Spleen (tissue), 11 donors: ENCODE results near the gene GABRG3. TPM values are rescaled to one million over a fixed set of nuclear protein-coding genes. Genes with fewer than 3 reads are reported as not detected.

Experiments
- DNase-seq: peaks from one replicate; pipeline ENCODE4 v3.0.0-alpha.2; 2020
- H3K27ac ChIP-seq, 8 donors: fragments of 200-600 bp; sonication (generic) in 7 of 8; 1 replicate in 4 of 8; 2 replicates in 4 of 8; pipeline versions ENCODE4 v1.5.0 to v1.8.0; 2016 to 2021; ENCODE audit warnings: inconsistent platforms in 4 of 8, mild to moderate bottlenecking in 4 of 8, moderate library complexity in 1 of 8
- H3K27me3 ChIP-seq, 7 donors: fragments of 200-600 bp; sonication (generic) in 6 of 7; replicated peaks in 1 of 7; 1 replicate in 4 of 7; 2 replicates in 3 of 7; pipeline versions ENCODE4 v1.5.0 to v1.8.0; 2016 to 2021; ENCODE audit warnings: inconsistent platforms in 3 of 7, mild to moderate bottlenecking in 1 of 7
- H3K36me3 ChIP-seq, 6 donors: fragments of 200-600 bp; sonication (generic) in 5 of 6; 1 replicate in 4 of 6; 2 replicates in 2 of 6; pipeline versions ENCODE4 v1.5.0 to v1.8.0; 2016 to 2021; ENCODE audit warnings: inconsistent platforms in 2 of 6
- H3K4me1 ChIP-seq, 6 donors: fragments of 200-600 bp; sonication (generic) in 5 of 6; 1 replicate in 3 of 6; 2 replicates in 3 of 6; pipeline versions ENCODE4 v1.5.0 to v1.8.0; 2016 to 2021; ENCODE audit warnings: inconsistent platforms in 3 of 6
- H3K4me3 ChIP-seq, 8 donors: fragments of 200-600 bp; sonication (generic) in 7 of 8; 1 replicate in 4 of 8; 2 replicates in 4 of 8; pipeline versions ENCODE4 v1.5.0 to v1.8.0; 2016 to 2021; ENCODE audit warnings: inconsistent platforms in 4 of 8, mild to moderate bottlenecking in 4 of 8, moderate library complexity in 2 of 8
- H3K9me3 ChIP-seq, 8 donors: fragments of 200-600 bp; sonication (generic) in 7 of 8; 1 replicate in 4 of 8; 2 replicates in 4 of 8; pipeline versions ENCODE4 v1.5.0 to v1.8.0; 2016 to 2021; ENCODE audit warnings: inconsistent platforms in 4 of 8
- POLR2A ChIP-seq, 3 donors: fragments of 450-650 bp; IDR thresholded peaks; one replicate each; pipeline ENCODE4 v1.5.1; 2017; ENCODE audit warnings: antibody characterized with exemption in 3 of 3, mild to moderate bottlenecking in 1 of 3
- POLR2AphosphoS5 ChIP-seq, 3 donors: sonication (generic); formaldehyde crosslinking; IDR thresholded peaks; one replicate each; pipeline ENCODE4 v1.5.1; 2017; ENCODE audit warnings: antibody characterized with exemption in 3 of 3
- WGBS, 5 donors: extraction: QIAGEN DNeasy Blood & Tissue Kit in 3 of 5; methylation state at CpG; one replicate each; pipeline versions ENCODE4 v1.1.5 to v1.1.7; 2013 to 2018; 5-methylcytosine and 5-hydroxymethylcytosine counted together
- intact Hi-C: fragments of 100-400 bp; cut with DNase I; formaldehyde crosslinking; loops from one replicate; pipeline ENCODE4 v1.15.0; 2023; ENCODE audit warnings: low total_unique reads
- polyA plus RNA-seq, 3 donors: library from polyadenylated mRNA; stranded (reverse); fragments of 200-250 nt; gene quantifications; one replicate each; pipeline ENCODE4 v1.2.1, GENCODE V29; 2013
- total RNA-seq, 7 donors: library from RNA; depleted of rRNA in 3 of 7; stranded (reverse); fragments of >200 nt in 3 of 7; fragmentation: NEBNext Ultra II Directional in 4 of 7; extraction: Animal tissue kit (Norgen Biotek cat#: 25700) in 4 of 7; gene quantifications; one replicate each; pipeline versions ENCODE4 v1.1.0 to v1.2.1, GENCODE V29; 2016 to 2021
- TF ChIP-seq, protein P1 (sequence below), 11 experiments: fragments of 200-600 bp in 7 of 11; fragments of 450-650 bp in 4 of 11; sonication (generic) in 4 of 11; IDR thresholded peaks in 8 of 11; conservative IDR thresholded peaks in 3 of 11; 1 replicate in 7 of 11; 2 replicates in 4 of 11; pipeline versions ENCODE4 v1.4.0 to v1.8.0; 2016 to 2021; ENCODE audit warnings: antibody characterized with exemption in 11 of 11, inconsistent platforms in 4 of 11, mild to moderate bottlenecking in 1 of 11
- donor health status: healthy with polysubstance abuse.
- donor health status: DM: no; HTN: no; CAD: no; lungs with moderate emphysema.
- donor health status: DM: no; HTN: no; CAD: no.
- donor health status: Bipolar disorder and iron deficiency.
- donor health status: healthy.
- donor health status: DM: no; HTN: no; CAD: no.
- donor health status: DM: yes; HTN: yes; CAD: no.

Gene GABRG3
- total and polyA plus RNA-seq, 10 donors = 0.14 to 19.6 (median 1.6) TPM

GRCh38 chr15:27111323-27111722 is 140.3 kb downstream of the GABRG3 start:
- H3K36me3 ChIP-seq = no peaks in the 10 kb centered on the region
- 94 to 98% (median 95%) methylated on average over 4 of the region's 4 CpGs for WGBS, 5 donors
- TF ChIP-seq POLR2AphosphoS5 (IDR thresholded peaks at IDR 0.05) = no peak
- TF ChIP-seq, protein P1, sequence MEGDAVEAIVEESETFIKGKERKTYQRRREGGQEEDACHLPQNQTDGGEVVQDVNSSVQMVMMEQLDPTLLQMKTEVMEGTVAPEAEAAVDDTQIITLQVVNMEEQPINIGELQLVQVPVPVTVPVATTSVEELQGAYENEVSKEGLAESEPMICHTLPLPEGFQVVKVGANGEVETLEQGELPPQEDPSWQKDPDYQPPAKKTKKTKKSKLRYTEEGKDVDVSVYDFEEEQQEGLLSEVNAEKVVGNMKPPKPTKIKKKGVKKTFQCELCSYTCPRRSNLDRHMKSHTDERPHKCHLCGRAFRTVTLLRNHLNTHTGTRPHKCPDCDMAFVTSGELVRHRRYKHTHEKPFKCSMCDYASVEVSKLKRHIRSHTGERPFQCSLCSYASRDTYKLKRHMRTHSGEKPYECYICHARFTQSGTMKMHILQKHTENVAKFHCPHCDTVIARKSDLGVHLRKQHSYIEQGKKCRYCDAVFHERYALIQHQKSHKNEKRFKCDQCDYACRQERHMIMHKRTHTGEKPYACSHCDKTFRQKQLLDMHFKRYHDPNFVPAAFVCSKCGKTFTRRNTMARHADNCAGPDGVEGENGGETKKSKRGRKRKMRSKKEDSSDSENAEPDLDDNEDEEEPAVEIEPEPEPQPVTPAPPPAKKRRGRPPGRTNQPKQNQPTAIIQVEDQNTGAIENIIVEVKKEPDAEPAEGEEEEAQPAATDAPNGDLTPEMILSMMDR (IDR thresholded peaks at IDR 0.05 in 8 of 11, conservative IDR thresholded peaks at IDR 0.05 in 3 of 11) = no peak
- no peak for TF ChIP-seq POLR2A (IDR thresholded peaks at IDR 0.05)

GRCh38 chr15:27114473-27114872 is 143.5 kb downstream of the GABRG3 start:
- H3K9me3 ChIP-seq = peaks cover 0 to 10% (median 0%) of the 10 kb centered on the region in 8 donors
- intact Hi-C loops = loop anchor here (10.0 kb wide), 1 partner anchor 60 kb away; no protein-coding TSS in a partner anchor
- H3K4me1 ChIP-seq = peaks cover 0 to 5% (median 0%) of the 10 kb centered on the region in 6 donors
- WGBS, 5 donors = 84 to 100% (median 94%) methylated on average over 1 of the region's 1 CpG
- peaks cover 0 to 5% (median 0%) of the 10 kb centered on the region in 7 donors for H3K27me3 ChIP-seq
- no peak for DNase-seq
- H3K36me3 ChIP-seq = no peaks in the 10 kb centered on the region
- H3K27ac ChIP-seq = no peak overlapping the region
- H3K4me3 ChIP-seq = no peak overlapping the region
- TF ChIP-seq POLR2AphosphoS5 (IDR thresholded peaks at IDR 0.05) = no peak
- TF ChIP-seq POLR2A (IDR thresholded peaks at IDR 0.05) = no peak

More at GRCh38 chr15:27111323-27111722, 140.3 kb downstream of the GABRG3 start:
- H3K4me3 ChIP-seq = no peak overlapping the region
- H3K4me1 ChIP-seq = no peaks in the 10 kb centered on the region
- no peak for DNase-seq
- intact Hi-C loops = loop anchor here (10.0 kb wide), 1 partner anchor 63 kb away; no protein-coding TSS in a partner anchor
- H3K27ac ChIP-seq = no peak overlapping the region
- peaks cover 0 to 5% (median 0%) of the 10 kb centered on the region in 7 donors for H3K27me3 ChIP-seq
- H3K9me3 ChIP-seq = peaks cover 0 to 10% (median 0%) of the 10 kb centered on the region in 8 donors

GRCh38 chr15:27119695-27120266 is 148.8 kb downstream of the GABRG3 start:
- no peak for DNase-seq
- Histone ChIP-seq H3K4me1 (peaks cover 0 to 5% (median 0%) of the 10 kb centered on the region in 6 donors), H3K27ac (no peak overlapping the region), H3K36me3 (no peaks in the 10 kb centered on the region), H3K27me3 (peaks cover 0 to 12% (median 0%) of the 10 kb centered on the region in 7 donors), H3K4me3 (no peak overlapping the region), H3K9me3 (peaks cover 0 to 24% (median 0%) of the 10 kb centered on the region in 8 donors)
- 55 to 71% (median 57%) methylated on average over 5 of the region's 5 CpGs for WGBS, 5 donors
- intact Hi-C loops = loop anchor here (10.0 kb wide), 1 partner anchor 55 kb away; no protein-coding TSS in a partner anchor
- TF ChIP-seq POLR2AphosphoS5 (IDR thresholded peaks at IDR 0.05) (no peak), POLR2A (IDR thresholded peaks at IDR 0.05) (no peak)
- TF ChIP-seq, protein P1 (IDR thresholded peaks at IDR 0.05 in 8 of 11, conservative IDR thresholded peaks at IDR 0.05 in 3 of 11) = no peak

DNA sequence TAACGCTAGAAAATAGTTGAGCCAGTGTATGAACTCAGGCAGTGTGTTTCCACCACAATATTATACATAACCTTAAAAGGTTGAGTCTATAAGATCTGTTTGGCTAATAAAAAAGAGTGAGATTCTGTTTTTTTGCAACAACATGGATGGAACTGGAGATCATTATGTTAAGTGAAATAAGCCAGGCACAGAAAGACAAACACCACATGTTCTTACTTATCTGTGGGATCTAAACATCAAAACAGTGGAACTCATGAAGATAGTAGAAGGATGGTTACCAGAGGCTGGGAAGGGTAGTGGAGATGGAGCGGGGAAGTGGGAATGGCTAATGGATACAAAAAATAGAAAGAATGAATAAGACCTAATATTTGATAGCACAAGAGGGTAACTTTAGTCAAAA is 150.7 kb downstream of the GABRG3 start:
- DNase-seq = no peak
- intact Hi-C loops = no loop called here

More for the DNA sequence above, 150.7 kb downstream of the GABRG3 start:
- peaks cover 0 to 6% (median 0%) of the 10 kb centered on the region in 7 donors for H3K27me3 ChIP-seq
- no peaks in the 10 kb centered on the region for H3K36me3 ChIP-seq
- TF ChIP-seq POLR2AphosphoS5 (IDR thresholded peaks at IDR 0.05) (no peak), POLR2A (IDR thresholded peaks at IDR 0.05) (no peak)
- TF ChIP-seq, protein P1 (IDR thresholded peaks at IDR 0.05 in 8 of 11, conservative IDR thresholded peaks at IDR 0.05 in 3 of 11) = no peak
- no peak overlapping the region for H3K27ac ChIP-seq
- peaks cover 0 to 26% (median 1%) of the 10 kb centered on the region in 8 donors for H3K9me3 ChIP-seq
- no peak overlapping the region for H3K4me3 ChIP-seq
- 69 to 93% (median 86%) methylated on average over 2 of the region's 2 CpGs for WGBS, 5 donors
- peaks cover 0 to 4% (median 0%) of the 10 kb centered on the region in 6 donors for H3K4me1 ChIP-seq
